Measurements from ENCODE around the gene TMPRSS4.
A peak's percentile ranks its signal among the peaks of the same experiment; 100 is the strongest.

TMPRSS4 gene

DNA sequence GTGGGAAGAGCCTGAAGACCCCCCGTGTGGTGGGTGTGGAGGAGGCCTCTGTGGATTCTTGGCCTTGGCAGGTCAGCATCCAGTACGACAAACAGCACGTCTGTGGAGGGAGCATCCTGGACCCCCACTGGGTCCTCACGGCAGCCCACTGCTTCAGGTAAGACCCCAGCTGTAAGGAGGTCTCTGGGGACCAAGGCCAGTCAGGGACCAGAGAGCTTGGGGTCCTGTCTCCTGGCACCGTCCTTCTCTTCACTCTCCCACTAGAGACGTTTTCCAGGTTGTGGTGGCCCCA is 34.8 kb downstream of the TMPRSS4 start:
- peaks cover 6% of the 10 kb centered on the region for H3K4me1 ChIP-seq (ENCODE audit: insufficient read depth, low read length, poor library complexity, severe bottlenecking)
- H3K9me3 ChIP-seq (ENCODE audit: insufficient read depth, low read depth, low read length): no peaks in the 10 kb centered on the region
- TF ChIP-seq EZH2phosphoT487 (IDR thresholded peaks at IDR 0.05; ENCODE audit: borderline replicate concordance): no peak
- no peak for TF ChIP-seq CTCF (conservative IDR thresholded peaks at IDR 0.05; ENCODE audit: low read length)
- H3K9ac ChIP-seq (ENCODE audit: low read depth, low read length, poor library complexity, severe bottlenecking): no peak overlapping the region
- H3K36me3 ChIP-seq (ENCODE audit: insufficient read depth, low read length): no peaks in the 10 kb centered on the region
- no peak overlapping the region for H2AFZ ChIP-seq (ENCODE audit: low read length)
- H3K4me2 ChIP-seq (ENCODE audit: low read depth, low read length, poor library complexity, severe bottlenecking): no peak overlapping the region
- no peaks in the 10 kb centered on the region for H3F3A ChIP-seq (ENCODE audit: low read depth)
- no peaks in the 10 kb centered on the region for H3K79me2 ChIP-seq (ENCODE audit: insufficient read depth, low read length)
- no peaks in the 10 kb centered on the region for H3K27me3 ChIP-seq (ENCODE audit: insufficient read depth, low read length, poor library complexity, severe bottlenecking)
- H3K4me3 ChIP-seq (ENCODE audit: low read length, poor library complexity, severe bottlenecking): no peak overlapping the region
- no peaks in the 10 kb centered on the region for H3K9me2 ChIP-seq (replicated peaks; ENCODE audit: low read depth, low read length)
- no peaks in the 10 kb centered on the region for H4K20me1 ChIP-seq (ENCODE audit: insufficient read depth, low read length, poor library complexity, severe bottlenecking)

GRCh38 chr11:118112711-118113430 is 36.0 kb downstream of the TMPRSS4 start:
- Histone ChIP-seq H3K9me2 (replicated peaks; ENCODE audit: low read depth, low read length) (no peaks in the 10 kb centered on the region), H4K20me1 (ENCODE audit: insufficient read depth, low read length, poor library complexity, severe bottlenecking) (no peaks in the 10 kb centered on the region), H3K27me3 (ENCODE audit: insufficient read depth, low read length, poor library complexity, severe bottlenecking) (no peaks in the 10 kb centered on the region), H3F3A (ENCODE audit: low read depth) (no peaks in the 10 kb centered on the region), H3K4me3 (ENCODE audit: low read length, poor library complexity, severe bottlenecking) (no peak overlapping the region), H3K9ac (ENCODE audit: low read depth, low read length, poor library complexity, severe bottlenecking) (no peak overlapping the region), H3K79me2 (ENCODE audit: insufficient read depth, low read length) (no peaks in the 10 kb centered on the region), H2AFZ (ENCODE audit: low read length) (no peak overlapping the region), H3K4me2 (ENCODE audit: low read depth, low read length, poor library complexity, severe bottlenecking) (no peak overlapping the region), H3K36me3 (ENCODE audit: insufficient read depth, low read length) (no peaks in the 10 kb centered on the region), H3K9me3 (ENCODE audit: insufficient read depth, low read depth, low read length) (no peaks in the 10 kb centered on the region), H3K4me1 (ENCODE audit: insufficient read depth, low read length, poor library complexity, severe bottlenecking) (peaks cover 10% of the 10 kb centered on the region)
- TF ChIP-seq CTCF (conservative IDR thresholded peaks at IDR 0.05; ENCODE audit: low read length) (no peak), EZH2phosphoT487 (IDR thresholded peaks at IDR 0.05; ENCODE audit: borderline replicate concordance) (no peak)

DNA sequence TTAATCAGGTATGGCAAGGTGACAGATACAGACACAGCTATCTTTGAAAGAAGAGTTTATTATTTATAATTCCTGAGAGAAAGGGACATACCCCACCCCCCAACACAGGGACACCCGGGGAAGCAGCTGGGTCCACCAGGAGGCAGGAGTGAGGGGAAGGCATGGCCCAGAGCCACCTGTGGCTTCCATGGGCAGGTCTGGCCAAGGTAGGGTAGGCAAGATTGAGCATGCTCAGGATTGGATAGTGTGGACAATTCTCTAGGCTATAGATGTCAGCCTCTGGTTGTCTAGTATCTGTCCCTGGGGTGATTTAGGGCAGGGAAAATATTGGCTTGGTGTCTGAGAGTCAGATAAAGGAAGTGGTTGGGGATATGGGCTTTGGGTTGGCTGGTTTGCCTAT is 37.4 kb downstream of the TMPRSS4 start:
- H3K36me3 ChIP-seq (ENCODE audit: insufficient read depth, low read length): no peaks in the 10 kb centered on the region
- no peak overlapping the region for H3K9ac ChIP-seq (ENCODE audit: low read depth, low read length, poor library complexity, severe bottlenecking)
- no peaks in the 10 kb centered on the region for H3K9me3 ChIP-seq (ENCODE audit: insufficient read depth, low read depth, low read length)
- no peak overlapping the region for H3K4me2 ChIP-seq (ENCODE audit: low read depth, low read length, poor library complexity, severe bottlenecking)
- no peaks in the 10 kb centered on the region for H3K79me2 ChIP-seq (ENCODE audit: insufficient read depth, low read length)
- H3K4me3 ChIP-seq (ENCODE audit: low read length, poor library complexity, severe bottlenecking): no peak overlapping the region
- no peaks in the 10 kb centered on the region for H4K20me1 ChIP-seq (ENCODE audit: insufficient read depth, low read length, poor library complexity, severe bottlenecking)
- no peaks in the 10 kb centered on the region for H3F3A ChIP-seq (ENCODE audit: low read depth)
- H2AFZ ChIP-seq (ENCODE audit: low read length): no peak overlapping the region
- no peaks in the 10 kb centered on the region for H3K27me3 ChIP-seq (ENCODE audit: insufficient read depth, low read length, poor library complexity, severe bottlenecking)
- TF ChIP-seq CTCF (conservative IDR thresholded peaks at IDR 0.05; ENCODE audit: low read length) (0 out of 2 replicates have a peak, but pooled peaks have one; percentile 14), EZH2phosphoT487 (IDR thresholded peaks at IDR 0.05; ENCODE audit: borderline replicate concordance) (no peak)
- peaks cover 10% of the 10 kb centered on the region for H3K4me1 ChIP-seq (ENCODE audit: insufficient read depth, low read length, poor library complexity, severe bottlenecking)
- H3K9me2 ChIP-seq (replicated peaks; ENCODE audit: low read depth, low read length): no peaks in the 10 kb centered on the region
